H9 (cell line): ENCODE data around the gene NCOA1. TPM values are rescaled to one million over a fixed set of nuclear protein-coding genes. Genes with fewer than 3 reads are reported as not detected.

Experiments
- DNase-seq: peaks from one replicate; pipeline ENCODE4 v3.0.0-alpha.2; 2017
- H2AFZ ChIP-seq: one replicate; pipeline ENCODE4 v1.6.1; 2013; ENCODE audit warnings: mild to moderate bottlenecking, low read length, control low read depth, moderate library complexity
- H2AK5ac ChIP-seq: 2 replicates; pipeline ENCODE4 v1.6.1; 2013; ENCODE audit warnings: low read length, control low read depth, mixed read lengths; ENCODE audit not compliant: insufficient read length
- H2BK120ac ChIP-seq: one replicate; pipeline ENCODE4 v1.6.1; 2013; ENCODE audit warnings: low read depth, mild to moderate bottlenecking, low read length, control low read depth, inconsistent platforms; ENCODE audit not compliant: poor library complexity, severe bottlenecking
- H2BK12ac ChIP-seq: 2 replicates; pipeline ENCODE4 v1.6.1; 2013; ENCODE audit warnings: low read length, control low read depth, mixed read lengths, low read depth; ENCODE audit not compliant: insufficient read length
- H2BK15ac ChIP-seq: 2 replicates; pipeline ENCODE4 v1.6.1; 2013; ENCODE audit warnings: low read depth, low read length, control low read depth
- H2BK20ac ChIP-seq: one replicate; pipeline ENCODE4 v1.6.1; 2013; ENCODE audit warnings: low read depth, mild to moderate bottlenecking, low read length, control low read depth, inconsistent platforms; ENCODE audit not compliant: poor library complexity, severe bottlenecking
- H2BK5ac ChIP-seq: 2 replicates; pipeline ENCODE4 v1.6.1; 2013; ENCODE audit warnings: low read length, control low read depth, mixed read lengths; ENCODE audit not compliant: insufficient read length
- H3K14ac ChIP-seq: 2 replicates; pipeline ENCODE4 v1.6.1; 2013; ENCODE audit warnings: low read length, control low read depth; ENCODE audit not compliant: insufficient read depth
- H3K18ac ChIP-seq: 2 replicates; pipeline ENCODE4 v1.6.1; 2013; ENCODE audit warnings: low read depth, mild to moderate bottlenecking, mixed read lengths, low read length, control low read depth; ENCODE audit not compliant: insufficient read length
- H3K23ac ChIP-seq: 2 replicates; pipeline ENCODE4 v1.6.1; 2013; ENCODE audit warnings: low read length, control low read depth, mixed read lengths, low read depth; ENCODE audit not compliant: insufficient read length
- H3K23me2 ChIP-seq: 2 replicates; pipeline ENCODE4 v1.6.1; 2013; ENCODE audit warnings: low read depth, mild to moderate bottlenecking, mixed read lengths, low read length, control low read depth; ENCODE audit not compliant: insufficient read length, poor library complexity, severe bottlenecking
- H3K27ac ChIP-seq: 2 replicates; pipeline ENCODE4 v1.5.1; 2013; ENCODE audit warnings: low read length, control low read depth, mixed read lengths, low read depth; ENCODE audit not compliant: insufficient read length
- H3K27me3 ChIP-seq: 2 replicates; pipeline ENCODE4 v1.6.1; 2013; ENCODE audit warnings: low read length, control low read depth, inconsistent platforms; ENCODE audit not compliant: insufficient read depth
- H3K4ac ChIP-seq: 2 replicates; pipeline ENCODE4 v1.6.1; 2013; ENCODE audit warnings: low read depth, mild to moderate bottlenecking, control low read depth, inconsistent platforms, low read length, moderate library complexity
- H3K4me1 ChIP-seq: 2 replicates; pipeline ENCODE4 v1.6.1; 2013; ENCODE audit warnings: low read length, control low read depth, inconsistent platforms; ENCODE audit not compliant: insufficient read depth
- H3K4me2 ChIP-seq: 2 replicates; pipeline ENCODE4 v1.6.1; 2013; ENCODE audit warnings: low read length, control low read depth, mixed read lengths; ENCODE audit not compliant: insufficient read length, insufficient read depth
- H3K56ac ChIP-seq: 2 replicates; pipeline ENCODE4 v1.6.1; 2013; ENCODE audit warnings: low read depth, mild to moderate bottlenecking, mixed read lengths, low read length, control low read depth; ENCODE audit not compliant: insufficient read length
- H3K79me1 ChIP-seq: 2 replicates; pipeline ENCODE4 v1.6.1; 2013; ENCODE audit warnings: low read depth, mild to moderate bottlenecking, moderate library complexity, low read length, control low read depth, inconsistent platforms; ENCODE audit not compliant: insufficient read depth, poor library complexity, severe bottlenecking
- H3K79me2 ChIP-seq: 2 replicates; pipeline ENCODE4 v1.6.1; 2013; ENCODE audit warnings: low read length, control low read depth, inconsistent platforms; ENCODE audit not compliant: insufficient read depth
- H3K9ac ChIP-seq: 2 replicates; pipeline ENCODE4 v1.6.1; 2013; ENCODE audit warnings: low read length, control low read depth, mixed read lengths; ENCODE audit not compliant: insufficient read length; ENCODE audit errors: extremely low read depth
- H3K9me3 ChIP-seq: one replicate; pipeline ENCODE4 v1.6.1; 2013; ENCODE audit warnings: low read depth, low read length, inconsistent platforms; ENCODE audit not compliant: control insufficient read depth
- H3T11ph ChIP-seq: one replicate; pipeline ENCODE4 v1.6.1; 2013; ENCODE audit warnings: mild to moderate bottlenecking, low read length, control low read depth, inconsistent platforms
- H4K20me1 ChIP-seq: one replicate; pipeline ENCODE4 v1.6.1; 2013; ENCODE audit not compliant: control insufficient read depth, insufficient read length, insufficient read depth
- H4K5ac ChIP-seq: 2 replicates; pipeline ENCODE4 v1.6.1; 2013; ENCODE audit warnings: low read depth, mild to moderate bottlenecking, mixed read lengths, low read length, control low read depth; ENCODE audit not compliant: insufficient read length
- H4K8ac ChIP-seq: replicated peaks from 2 replicates; pipeline ENCODE4 v1.6.1; 2013; ENCODE audit warnings: low read length, control low read depth, mixed read lengths, low read depth; ENCODE audit not compliant: insufficient read length
- H4K91ac ChIP-seq: 2 replicates; pipeline ENCODE4 v1.6.1; 2013; ENCODE audit warnings: low read depth, mild to moderate bottlenecking, moderate library complexity, mixed read lengths, low read length, control low read depth; ENCODE audit not compliant: insufficient read length
- H3K27ac Mint-ChIP-seq, 3 experiments: 2 replicates in 2 of 3; 3 replicates in 1 of 3; pipeline ENCODE4 v1.8.0; 2020 to 2021; ENCODE audit warnings: mixed read lengths in 3 of 3, mild to moderate bottlenecking in 1 of 3, moderate library complexity in 1 of 3
- H3K27me3 Mint-ChIP-seq: 2 replicates; pipeline ENCODE4 v1.8.0; 2021; ENCODE audit warnings: low read depth, mild to moderate bottlenecking, moderate library complexity, mixed read lengths
- H3K36me3 Mint-ChIP-seq, 3 experiments: 2 replicates in 2 of 3; 3 replicates in 1 of 3; pipeline ENCODE4 v1.8.0; 2020 to 2021; ENCODE audit warnings: low read depth in 3 of 3, mixed read lengths in 3 of 3; ENCODE audit not compliant: insufficient read depth in 1 of 3
- H3K4me1 Mint-ChIP-seq, 2 experiments: 2 replicates each; pipeline ENCODE4 v1.8.0; 2020; ENCODE audit warnings: mixed read lengths in 2 of 2
- H3K4me3 Mint-ChIP-seq, 2 experiments: 2 replicates in 1 of 2; 3 replicates in 1 of 2; pipeline ENCODE4 v1.8.0; 2020 to 2021; ENCODE audit warnings: mild to moderate bottlenecking in 2 of 2, mixed read lengths in 2 of 2, moderate library complexity in 1 of 2
- H3K9me3 Mint-ChIP-seq, 2 experiments: 2 replicates in 1 of 2; 3 replicates in 1 of 2; pipeline ENCODE4 v1.8.0; 2020; ENCODE audit warnings: mild to moderate bottlenecking in 2 of 2, mixed read lengths in 2 of 2, moderate library complexity in 1 of 2
- WGBS: extraction: QIAGEN DNeasy Blood & Tissue Kit; methylation state at CpG from one replicate; pipeline ENCODE4 v1.1.7; 2013; ENCODE audit warnings: missing lambda C conversion rate, low lambda C conversion rate, mixed read lengths; ENCODE audit not compliant: insufficient read length; ENCODE audit errors: extremely low coverage; 5-methylcytosine and 5-hydroxymethylcytosine counted together
- total RNA-seq: library from RNA; stranded (reverse); gene quantifications from 2 replicates; pipeline ENCODE4 v1.2.1, GENCODE V29; 2021
- TF ChIP-seq, protein P1 (sequence below): fragments of 200-600 bp; sonication (generic); conservative IDR thresholded peaks from 3 replicates; pipeline ENCODE4 v1.8.0; 2021; ENCODE audit warnings: antibody characterized with exemption, mild to moderate bottlenecking

NCOA1 gene
- total RNA-seq, 1 experiment from 2014 or later: 14.8 TPM

DNA sequence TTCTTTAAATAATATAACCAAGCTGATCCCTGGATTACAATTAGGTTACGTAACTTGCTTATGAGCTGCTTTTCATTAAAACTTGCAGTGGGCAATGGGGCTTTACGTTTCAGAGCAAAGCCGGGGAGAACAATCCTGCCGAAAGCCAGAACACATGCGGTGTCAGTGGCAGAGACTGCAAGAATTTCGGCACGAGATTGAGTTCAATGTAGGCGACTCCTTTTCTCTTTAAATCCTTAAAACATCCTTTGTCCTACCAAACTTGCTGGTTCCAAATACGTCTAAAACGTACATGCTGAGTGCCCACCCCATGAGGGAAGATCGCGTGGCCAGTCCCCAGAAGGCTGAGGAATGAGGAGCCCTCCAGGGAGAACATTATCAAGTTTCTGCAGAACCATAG is 36.8 kb upstream of the NCOA1 start:
- Histone ChIP-seq H3K79me1 (no peaks in the 10 kb centered on the region), H3K9me3 (no peaks in the 10 kb centered on the region), H3K27me3 (no peaks in the 10 kb centered on the region), H2AFZ (no peak overlapping the region), H3K4me1 (no peaks in the 10 kb centered on the region), H3K56ac (no peak overlapping the region), H3K79me2 (no peaks in the 10 kb centered on the region), H2BK12ac (no peak overlapping the region), H3T11ph (no peak overlapping the region), H3K9ac (no peak overlapping the region), H4K91ac (no peak overlapping the region), H3K23ac (no peak overlapping the region), H2BK5ac (no peak overlapping the region), H3K18ac (no peak overlapping the region), H2BK120ac (no peak overlapping the region), H3K23me2 (no peaks in the 10 kb centered on the region), H2AK5ac (no peak overlapping the region), H2BK15ac (no peak overlapping the region), H4K5ac (no peak overlapping the region), H3K14ac (no peak overlapping the region), H3K27ac (no peak overlapping the region), H3K4ac (no peak overlapping the region), H4K8ac (no peak overlapping the region), H3K4me2 (no peak overlapping the region), H2BK20ac (no peak overlapping the region), H4K20me1 (no peaks in the 10 kb centered on the region)
- H3K4me3 Mint-ChIP-seq: no peak overlapping the region
- H3K27me3 Mint-ChIP-seq: peaks cover 33% of the 10 kb centered on the region
- peaks cover 15 to 22% of the 10 kb centered on the region in 2 experiments for H3K4me1 Mint-ChIP-seq
- peaks cover 0 to 5% (median 0%) of the 10 kb centered on the region in 3 experiments; a peak in 2 of 7 replicates for H3K36me3 Mint-ChIP-seq
- WGBS: no CpG with 5 or more reads among the region's 12 CpGs
- DNase-seq: no peak
- TF ChIP-seq, protein P1, sequence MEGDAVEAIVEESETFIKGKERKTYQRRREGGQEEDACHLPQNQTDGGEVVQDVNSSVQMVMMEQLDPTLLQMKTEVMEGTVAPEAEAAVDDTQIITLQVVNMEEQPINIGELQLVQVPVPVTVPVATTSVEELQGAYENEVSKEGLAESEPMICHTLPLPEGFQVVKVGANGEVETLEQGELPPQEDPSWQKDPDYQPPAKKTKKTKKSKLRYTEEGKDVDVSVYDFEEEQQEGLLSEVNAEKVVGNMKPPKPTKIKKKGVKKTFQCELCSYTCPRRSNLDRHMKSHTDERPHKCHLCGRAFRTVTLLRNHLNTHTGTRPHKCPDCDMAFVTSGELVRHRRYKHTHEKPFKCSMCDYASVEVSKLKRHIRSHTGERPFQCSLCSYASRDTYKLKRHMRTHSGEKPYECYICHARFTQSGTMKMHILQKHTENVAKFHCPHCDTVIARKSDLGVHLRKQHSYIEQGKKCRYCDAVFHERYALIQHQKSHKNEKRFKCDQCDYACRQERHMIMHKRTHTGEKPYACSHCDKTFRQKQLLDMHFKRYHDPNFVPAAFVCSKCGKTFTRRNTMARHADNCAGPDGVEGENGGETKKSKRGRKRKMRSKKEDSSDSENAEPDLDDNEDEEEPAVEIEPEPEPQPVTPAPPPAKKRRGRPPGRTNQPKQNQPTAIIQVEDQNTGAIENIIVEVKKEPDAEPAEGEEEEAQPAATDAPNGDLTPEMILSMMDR: no peak
- no peak overlapping the region; a peak in 1 of 7 replicates for H3K27ac Mint-ChIP-seq
- H3K9me3 Mint-ChIP-seq: peaks cover 4 to 6% of the 10 kb centered on the region in 2 experiments; a peak in 4 of 5 replicates
